ENCODE measurements around the gene ABHD12. TPM values are rescaled to one million over a fixed set of nuclear protein-coding genes. Genes with fewer than 3 reads are reported as not detected.

The ABHD12 gene
- total and polyA plus RNA-seq, 2 donors (not counting 3 experiments of a cell fraction or from before 2014, with no cell fraction given), result 19.2 to 36.0 TPM

GRCh38 chr20:25360631-25361286 is 29.9 kb downstream of the ABHD12 start:
- H3K4me3 ChIP-seq (replicated peaks in 1 of 3; ENCODE audit: insufficient read depth in 1 of 3, low read depth in 1 of 3, low read length in 3 of 3), result no peak overlapping the region

GRCh38 chr20:25356271-25356933 is 34.2 kb downstream of the ABHD12 start:
- no peak overlapping the region for H3K4me2 ChIP-seq (ENCODE audit: insufficient read depth, low read length)
- H3K9me1 ChIP-seq (replicated peaks; ENCODE audit: control insufficient read depth, extremely low read depth, insufficient read depth, low read length), result no peaks in the 10 kb centered on the region
- no peak overlapping the region for H3K9ac ChIP-seq (replicated peaks; ENCODE audit: extremely low read depth, insufficient read depth, low read length)
- no peak overlapping the region for H3K4me3 ChIP-seq (replicated peaks in 1 of 3; ENCODE audit: insufficient read depth in 1 of 3, low read depth in 1 of 3, low read length in 3 of 3)
- H3K9me3 ChIP-seq (replicated peaks; ENCODE audit: control insufficient read depth, insufficient read depth, low read length), result no peaks in the 10 kb centered on the region
- no peaks in the 10 kb centered on the region for H3K36me3 ChIP-seq (ENCODE audit: control insufficient read depth in 2 of 2, extremely low read depth in 1 of 2, insufficient read depth in 2 of 2, low read length in 2 of 2)
- H4K20me1 ChIP-seq (replicated peaks; ENCODE audit: control insufficient read depth, extremely low read depth, insufficient read depth, low read length), result no peaks in the 10 kb centered on the region
- TF ChIP-seq CTCF (IDR thresholded peaks at IDR 0.05; ENCODE audit: extremely low read depth in 1 of 2, insufficient read depth in 1 of 2, low read depth in 1 of 2, low read length in 2 of 2), result no peak
- no peak for TF ChIP-seq MYC (IDR thresholded peaks at IDR 0.05; ENCODE audit: low read depth, low read length)
- TF ChIP-seq EZH2 (IDR thresholded peaks at IDR 0.05; ENCODE audit: borderline replicate concordance, low read depth, low read length, severe bottlenecking), result no peak
- TF ChIP-seq GATA2 (IDR thresholded peaks at IDR 0.05; ENCODE audit: insufficient read depth, insufficient read length, low read depth, low read length), result no peak
- TF ChIP-seq POLR2A (IDR thresholded peaks at IDR 0.05; ENCODE audit: low read depth, low read length), result no peak
- no peak for TF ChIP-seq JUN (IDR thresholded peaks at IDR 0.05; ENCODE audit: borderline replicate concordance, insufficient read depth, insufficient read length, low read depth)
- no peak for TF ChIP-seq FOS (IDR thresholded peaks at IDR 0.05; ENCODE audit: borderline replicate concordance, insufficient read depth, low read length)
- no peak for TF ChIP-seq POLR2AphosphoS5 (IDR thresholded peaks at IDR 0.05; ENCODE audit: insufficient read depth, low read depth, low read length)
- no TSS peak for BruUV-seq (replicated peaks)
- CTCF ChIA-PET, result interaction anchor here (1.7 kb wide), 1 partner anchor 8 kb away, joined by 4 read pairs; no protein-coding TSS in a partner anchor
- peaks cover 10% of the 10 kb centered on the region for H3K4me1 ChIP-seq (ENCODE audit: control insufficient read depth, extremely low read depth, insufficient read depth, low read length)
- no peaks in the 10 kb centered on the region for H3K27me3 ChIP-seq (ENCODE audit: control insufficient read depth in 2 of 2, insufficient read depth in 2 of 2, low read length in 2 of 2)
- intact Hi-C loops (cut with micrococcal nuclease) (no loop called here), dilution Hi-C loops (cut with MboI; ENCODE audit: extremely low pct_ligation_motif_present, low sequenced_read_pairs) (no loop called here)
- DNase-seq (ENCODE audit: low read depth, low spot score) (no peak), FAIRE-seq (no peak)
- no peak overlapping the region for H3K27ac ChIP-seq (ENCODE audit: insufficient read depth, low read depth, low read length)
- peaks cover 6% of the 10 kb centered on the region for H3K79me2 ChIP-seq (ENCODE audit: control insufficient read depth, insufficient read depth, low read length)
- POLR2A ChIA-PET, result no interaction called here
- H2AFZ ChIP-seq (ENCODE audit: low read depth, low read length), result no peak overlapping the region

More at GRCh38 chr20:25360631-25361286, 29.9 kb downstream of the ABHD12 start:
- Histone ChIP-seq H3K9me3 (replicated peaks; ENCODE audit: control insufficient read depth, insufficient read depth, low read length) (no peaks in the 10 kb centered on the region), H3K4me1 (ENCODE audit: control insufficient read depth, extremely low read depth, insufficient read depth, low read length) (peaks cover 11% of the 10 kb centered on the region), H3K9me1 (replicated peaks; ENCODE audit: control insufficient read depth, extremely low read depth, insufficient read depth, low read length) (no peaks in the 10 kb centered on the region), H2AFZ (ENCODE audit: low read depth, low read length) (peak overlapping the region; percentile 19), H3K9ac (replicated peaks; ENCODE audit: extremely low read depth, insufficient read depth, low read length) (no peak overlapping the region), H3K27ac (ENCODE audit: insufficient read depth, low read depth, low read length) (peak overlapping the region; percentile 9), H3K27me3 (ENCODE audit: control insufficient read depth in 2 of 2, insufficient read depth in 2 of 2, low read length in 2 of 2) (no peaks in the 10 kb centered on the region), H3K4me2 (ENCODE audit: insufficient read depth, low read length) (no peak overlapping the region), H4K20me1 (replicated peaks; ENCODE audit: control insufficient read depth, extremely low read depth, insufficient read depth, low read length) (no peaks in the 10 kb centered on the region), H3K79me2 (ENCODE audit: control insufficient read depth, insufficient read depth, low read length) (peaks cover 8% of the 10 kb centered on the region), H3K36me3 (ENCODE audit: control insufficient read depth in 2 of 2, extremely low read depth in 1 of 2, insufficient read depth in 2 of 2, low read length in 2 of 2) (no peaks in the 10 kb centered on the region)
- peak; percentile 92 for FAIRE-seq
- POLR2A ChIA-PET, result no interaction called here
- CTCF ChIA-PET, result interaction anchor here (0.9 to 1.8 kb wide), 5 partner anchors 16 to 51 kb away, joined by 3 to 12 read pairs (median 4); no protein-coding TSS in a partner anchor
- BruUV-seq (replicated peaks), result no TSS peak
- peak; percentile 45 for DNase-seq (ENCODE audit: low read depth, low spot score)
- dilution Hi-C loops (cut with MboI; ENCODE audit: extremely low pct_ligation_motif_present, low sequenced_read_pairs) (no loop called here), intact Hi-C loops (cut with micrococcal nuclease) (no loop called here)
- TF ChIP-seq GATA2 (IDR thresholded peaks at IDR 0.05; ENCODE audit: insufficient read depth, insufficient read length, low read depth, low read length) (no peak), POLR2A (IDR thresholded peaks at IDR 0.05; ENCODE audit: low read depth, low read length) (no peak), POLR2AphosphoS5 (IDR thresholded peaks at IDR 0.05; ENCODE audit: insufficient read depth, low read depth, low read length) (no peak)
